ENCODE measurements around the gene CHD6. TPM values are rescaled to one million over a fixed set of nuclear protein-coding genes. Genes with fewer than 3 reads are reported as not detected.
A peak's percentile ranks its signal among the peaks of the same experiment; 100 is the strongest.

The CHD6 gene
- total RNA-seq, 1 experiment from 2014 or later: 80.5 TPM

- CTCF ChIA-PET: interaction anchor here (1.0 kb wide), 1 partner anchor 66 kb away, joined by 3 read pairs; no protein-coding TSS in a partner anchor
- Histone ChIP-seq H3K9me3 (no peaks in the 10 kb centered on the region), H3K4me3 (ENCODE audit: low read depth, low read length) (no peak overlapping the region), H3K4me1 (no peaks in the 10 kb centered on the region), H3K36me3 (ENCODE audit: control insufficient read depth, insufficient read depth, low read length) (no peaks in the 10 kb centered on the region), H3K27me3 (replicated peaks; ENCODE audit: control insufficient read depth, insufficient read depth, low read length) (no peaks in the 10 kb centered on the region)
- no peak overlapping the region for H3K27ac Mint-ChIP-seq (ENCODE audit: unreplicated experiment)
- no peaks in the 10 kb centered on the region for H3K9me3 Mint-ChIP-seq (ENCODE audit: unreplicated experiment)
- H3K4me1 Mint-ChIP-seq (ENCODE audit: low read depth, unreplicated experiment): no peaks in the 10 kb centered on the region
- no peaks in the 10 kb centered on the region for H3K36me3 Mint-ChIP-seq (ENCODE audit: insufficient read depth, unreplicated experiment)
- intact Hi-C loops (cut with micrococcal nuclease; ENCODE audit: unreplicated experiment): loop anchor here (2.0 kb wide), 1 partner anchor 54 kb away; no protein-coding TSS in a partner anchor
- H3K4me3 Mint-ChIP-seq (ENCODE audit: unreplicated experiment): no peak overlapping the region
- POLR2A ChIA-PET: no interaction called here
- no peaks in the 10 kb centered on the region for H3K27me3 Mint-ChIP-seq (ENCODE audit: insufficient read depth, unreplicated experiment)
- no peak for DNase-seq
- TF ChIP-seq, protein P1, sequence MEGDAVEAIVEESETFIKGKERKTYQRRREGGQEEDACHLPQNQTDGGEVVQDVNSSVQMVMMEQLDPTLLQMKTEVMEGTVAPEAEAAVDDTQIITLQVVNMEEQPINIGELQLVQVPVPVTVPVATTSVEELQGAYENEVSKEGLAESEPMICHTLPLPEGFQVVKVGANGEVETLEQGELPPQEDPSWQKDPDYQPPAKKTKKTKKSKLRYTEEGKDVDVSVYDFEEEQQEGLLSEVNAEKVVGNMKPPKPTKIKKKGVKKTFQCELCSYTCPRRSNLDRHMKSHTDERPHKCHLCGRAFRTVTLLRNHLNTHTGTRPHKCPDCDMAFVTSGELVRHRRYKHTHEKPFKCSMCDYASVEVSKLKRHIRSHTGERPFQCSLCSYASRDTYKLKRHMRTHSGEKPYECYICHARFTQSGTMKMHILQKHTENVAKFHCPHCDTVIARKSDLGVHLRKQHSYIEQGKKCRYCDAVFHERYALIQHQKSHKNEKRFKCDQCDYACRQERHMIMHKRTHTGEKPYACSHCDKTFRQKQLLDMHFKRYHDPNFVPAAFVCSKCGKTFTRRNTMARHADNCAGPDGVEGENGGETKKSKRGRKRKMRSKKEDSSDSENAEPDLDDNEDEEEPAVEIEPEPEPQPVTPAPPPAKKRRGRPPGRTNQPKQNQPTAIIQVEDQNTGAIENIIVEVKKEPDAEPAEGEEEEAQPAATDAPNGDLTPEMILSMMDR (IDR thresholded peaks at IDR 0.05; ENCODE audit: insufficient read depth in 1 of 2, low read depth in 1 of 2, low read length in 1 of 2, severe bottlenecking in 1 of 2, unreplicated experiment in 1 of 2): peak in 1 of 2 experiments; percentile 27
- BruUV-seq (replicated peaks): no TSS peak
These were observed 8.9 kb upstream of the CHD6 start for GRCh38 chr20:41627001-41627495.

- no TSS peak for BruUV-seq (replicated peaks)
- no peak for DNase-seq
- no peaks in the 10 kb centered on the region for H3K9me3 Mint-ChIP-seq (ENCODE audit: unreplicated experiment)
- H3K27me3 Mint-ChIP-seq (ENCODE audit: insufficient read depth, unreplicated experiment): no peaks in the 10 kb centered on the region
- CTCF ChIA-PET: no interaction called here
- H3K36me3 ChIP-seq (ENCODE audit: control insufficient read depth, insufficient read depth, low read length): no peaks in the 10 kb centered on the region
- H3K27me3 ChIP-seq (replicated peaks; ENCODE audit: control insufficient read depth, insufficient read depth, low read length): no peaks in the 10 kb centered on the region
- POLR2A ChIA-PET: no interaction called here
- TF ChIP-seq, protein P1 (IDR thresholded peaks at IDR 0.05; ENCODE audit: insufficient read depth in 1 of 2, low read depth in 1 of 2, low read length in 1 of 2, severe bottlenecking in 1 of 2, unreplicated experiment in 1 of 2): no peak
- H3K4me1 ChIP-seq: peaks cover 10% of the 10 kb centered on the region
- H3K27ac Mint-ChIP-seq (ENCODE audit: unreplicated experiment): no peak overlapping the region
- no peak overlapping the region for H3K4me3 ChIP-seq (ENCODE audit: low read depth, low read length)
- H3K36me3 Mint-ChIP-seq (ENCODE audit: insufficient read depth, unreplicated experiment): peaks cover 2% of the 10 kb centered on the region
- H3K4me3 Mint-ChIP-seq (ENCODE audit: unreplicated experiment): no peak overlapping the region
- H3K4me1 Mint-ChIP-seq (ENCODE audit: low read depth, unreplicated experiment): peaks cover 12% of the 10 kb centered on the region
- H3K9me3 ChIP-seq: no peaks in the 10 kb centered on the region
- intact Hi-C loops (cut with micrococcal nuclease; ENCODE audit: unreplicated experiment): no loop called here
These were observed 5.6 kb upstream of the CHD6 start for GRCh38 chr20:41623625-41624375.

GRCh38 chr20:41622584-41622983 is 4.4 kb upstream of the CHD6 start:
- BruUV-seq (replicated peaks): no TSS peak
- TF ChIP-seq, protein P1 (IDR thresholded peaks at IDR 0.05; ENCODE audit: insufficient read depth in 1 of 2, low read depth in 1 of 2, low read length in 1 of 2, severe bottlenecking in 1 of 2, unreplicated experiment in 1 of 2): no peak

More at GRCh38 chr20:41622584-41622983, 4.4 kb upstream of the CHD6 start:
- Mint-ChIP-seq H3K4me3 (ENCODE audit: unreplicated experiment) (no peak overlapping the region), H3K36me3 (ENCODE audit: insufficient read depth, unreplicated experiment) (peaks cover 10% of the 10 kb centered on the region), H3K9me3 (ENCODE audit: unreplicated experiment) (no peaks in the 10 kb centered on the region), H3K27me3 (ENCODE audit: insufficient read depth, unreplicated experiment) (no peaks in the 10 kb centered on the region), H3K27ac (ENCODE audit: unreplicated experiment) (no peak overlapping the region), H3K4me1 (ENCODE audit: low read depth, unreplicated experiment) (peaks cover 12% of the 10 kb centered on the region)
- H3K36me3 ChIP-seq (ENCODE audit: control insufficient read depth, insufficient read depth, low read length): no peaks in the 10 kb centered on the region
- peaks cover 10% of the 10 kb centered on the region for H3K4me1 ChIP-seq
- no peaks in the 10 kb centered on the region for H3K9me3 ChIP-seq
- no peaks in the 10 kb centered on the region for H3K27me3 ChIP-seq (replicated peaks; ENCODE audit: control insufficient read depth, insufficient read depth, low read length)
- H3K4me3 ChIP-seq (ENCODE audit: low read depth, low read length): no peak overlapping the region
- ChIA-PET POLR2A (no interaction called here), CTCF (no interaction called here)
- DNase-seq: no peak
- intact Hi-C loops (cut with micrococcal nuclease; ENCODE audit: unreplicated experiment): no loop called here
